Measurements from ENCODE around the gene KLLN.
A peak's percentile ranks its signal among the peaks of the same experiment; 100 is the strongest.
"Not testable (repeated sequence)": the region's sequence is repeated elsewhere in the genome, so short reads cannot be mapped to it uniquely, and the experiment has no call there.

KLLN gene

GRCh38 chr10:87865241-87865881, 2.0 kb upstream of the KLLN start:
- DNase-seq = no peak

DNA sequence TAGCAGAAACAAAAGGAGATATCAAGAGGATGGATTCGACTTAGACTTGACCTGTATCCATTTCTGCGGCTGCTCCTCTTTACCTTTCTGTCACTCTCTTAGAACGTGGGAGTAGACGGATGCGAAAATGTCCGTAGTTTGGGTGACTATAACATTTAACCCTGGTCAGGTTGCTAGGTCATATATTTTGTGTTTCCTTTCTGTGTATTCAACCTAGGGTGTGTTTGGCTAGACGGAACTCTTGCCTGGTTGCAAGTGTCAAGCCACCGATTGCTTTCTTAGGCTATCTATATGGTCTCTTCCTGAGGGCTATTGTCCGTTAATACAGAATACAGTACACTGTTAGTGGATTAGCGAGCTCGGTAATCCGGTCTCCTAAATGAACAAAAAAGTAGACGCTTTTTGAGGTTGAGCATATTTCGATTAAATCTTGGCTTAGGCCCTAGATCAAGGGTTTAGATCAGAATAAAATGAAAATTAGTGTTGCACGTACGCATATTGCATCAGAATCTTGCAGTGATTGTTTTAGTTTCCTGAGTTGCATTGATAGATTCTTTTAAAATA, 1.2 kb upstream of the KLLN start:
- DNase-seq = no peak

DNA sequence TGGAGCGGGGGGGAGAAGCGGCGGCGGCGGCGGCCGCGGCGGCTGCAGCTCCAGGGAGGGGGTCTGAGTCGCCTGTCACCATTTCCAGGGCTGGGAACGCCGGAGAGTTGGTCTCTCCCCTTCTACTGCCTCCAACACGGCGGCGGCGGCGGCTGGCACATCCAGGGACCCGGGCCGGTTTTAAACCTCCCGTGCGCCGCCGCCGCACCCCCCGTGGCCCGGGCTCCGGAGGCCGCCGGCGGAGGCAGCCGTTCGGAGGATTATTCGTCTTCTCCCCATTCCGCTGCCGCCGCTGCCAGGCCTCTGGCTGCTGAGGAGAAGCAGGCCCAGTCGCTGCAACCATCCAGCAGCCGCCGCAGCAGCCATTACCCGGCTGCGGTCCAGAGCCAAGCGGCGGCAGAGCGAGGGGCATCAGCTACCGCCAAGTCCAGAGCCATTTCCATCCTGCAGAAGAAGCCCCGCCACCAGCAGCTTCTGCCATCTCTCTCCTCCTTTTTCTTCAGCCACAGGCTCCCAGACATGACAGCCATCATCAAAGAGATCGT, 690 bp upstream of the KLLN start:
- DNase-seq = not testable (repeated sequence)

- peak; percentile 51 to 71 (median 68) for DNase-seq
Measured at GRCh38 chr10:87862679-87863052, 667 bp downstream of the KLLN start.

DNA sequence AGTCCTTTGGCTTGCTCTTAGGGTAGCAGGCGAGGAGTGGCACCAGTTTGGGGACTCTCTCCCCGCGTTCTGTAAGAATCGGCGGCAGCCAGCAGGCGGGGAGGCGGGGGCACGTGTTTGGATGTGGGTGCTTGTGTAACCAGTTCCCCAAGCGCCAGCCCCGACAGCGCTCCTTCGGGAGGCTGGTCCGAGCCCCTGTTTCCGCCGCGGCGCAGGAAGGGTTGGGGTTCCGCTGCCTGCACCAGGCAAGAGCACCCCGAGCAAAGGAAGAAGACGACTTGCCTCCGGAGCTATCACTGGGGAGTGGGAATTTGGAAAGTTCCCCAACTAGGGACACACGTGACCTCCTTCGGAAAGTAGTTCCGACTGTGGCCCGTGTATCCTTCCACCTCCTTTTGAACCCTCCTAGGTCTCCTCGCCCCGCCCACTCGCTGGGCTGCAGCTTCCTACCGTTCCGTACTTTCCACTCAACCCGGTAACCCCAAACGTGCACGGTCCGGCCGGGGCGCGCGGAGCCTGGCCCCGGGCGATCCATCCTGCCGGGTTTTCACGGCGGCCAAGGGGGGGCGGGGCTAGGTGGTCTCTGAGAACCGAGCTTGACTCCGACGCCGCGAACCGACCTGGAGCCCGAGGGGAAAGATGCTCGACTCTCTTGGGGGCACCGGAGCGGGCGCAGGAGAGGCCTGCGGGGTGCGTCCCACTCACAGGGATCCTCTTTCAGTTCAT, 1.2 kb downstream of the KLLN start:
- peak; percentile 84 to 91 (median 88) for DNase-seq

DNA sequence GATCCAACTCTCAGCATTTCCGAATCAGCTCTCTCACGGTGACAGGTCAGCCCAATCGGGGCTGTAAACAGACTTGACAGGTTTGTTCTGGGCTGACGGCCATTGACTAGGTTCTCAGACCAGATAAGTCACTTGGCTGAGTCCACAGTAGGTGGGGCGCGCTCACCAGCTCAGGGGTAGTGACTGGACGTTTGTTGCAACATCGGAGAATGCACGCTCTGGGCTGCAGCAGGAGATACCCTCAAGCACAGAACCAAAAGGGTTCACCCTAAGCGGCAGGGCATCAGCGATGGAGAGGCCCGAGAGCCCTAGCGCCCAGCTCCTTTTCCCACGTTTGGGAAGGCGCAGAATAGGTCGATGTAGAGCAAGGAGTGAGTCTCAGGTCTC, 1.8 kb downstream of the KLLN start:
- no peak for DNase-seq

- DNase-seq = no peak
Measured at GRCh38 chr10:87860816-87861403, 2.4 kb downstream of the KLLN start.

DNA sequence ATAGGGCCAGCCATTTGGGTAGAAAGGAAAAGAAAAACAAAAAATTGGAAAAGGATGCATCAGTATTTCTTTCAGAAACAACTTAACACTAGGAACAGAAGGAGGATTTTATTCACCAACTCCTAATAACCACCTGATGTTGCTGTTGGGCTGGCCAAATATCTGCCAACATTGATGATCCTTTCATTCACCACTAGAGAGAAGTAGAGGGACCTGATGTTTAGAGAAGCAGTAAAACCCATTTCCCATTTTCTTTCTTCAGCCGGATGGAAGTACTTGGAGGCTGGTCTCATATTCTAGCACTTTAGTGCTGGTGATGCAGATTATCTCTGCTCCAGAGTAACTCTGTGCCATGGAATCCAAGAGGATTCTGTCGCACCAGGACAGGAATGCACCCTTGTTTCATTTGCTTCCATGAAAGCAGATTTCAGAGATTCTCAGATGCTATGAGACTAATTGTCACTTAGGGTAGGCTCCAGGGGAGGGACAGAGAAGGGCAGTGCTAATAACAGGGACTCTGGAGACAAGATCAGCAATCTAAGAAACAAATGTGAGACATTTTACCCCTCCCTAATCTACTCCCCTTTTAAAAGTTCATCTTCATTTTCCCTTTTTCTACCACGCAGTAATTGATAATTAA, 3.1 kb downstream of the KLLN start:
- DNase-seq = no peak

GRCh38 chr10:87855665-87856064, 7.7 kb downstream of the KLLN start:
- DNase-seq = not testable (repeated sequence)

DNA sequence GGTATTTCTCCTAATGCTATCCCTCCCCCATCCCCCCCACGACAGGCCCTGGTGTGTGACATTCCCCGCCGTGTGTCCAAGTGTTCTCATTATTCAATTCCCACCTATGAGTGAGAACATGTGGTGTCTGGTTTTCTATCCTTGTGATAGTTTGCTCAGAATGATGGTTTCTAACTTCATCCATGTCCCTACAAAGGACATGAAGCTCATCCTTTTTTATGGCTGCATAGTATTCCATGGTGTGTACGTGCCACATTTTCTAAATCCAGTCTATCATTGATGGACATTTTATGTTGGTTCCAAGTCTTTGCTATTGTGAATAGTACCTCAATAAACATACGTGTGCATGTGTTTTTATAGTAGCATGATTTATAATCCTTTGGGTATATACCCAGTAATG, 8.1 kb downstream of the KLLN start:
- not testable (repeated sequence) for DNase-seq

DNA sequence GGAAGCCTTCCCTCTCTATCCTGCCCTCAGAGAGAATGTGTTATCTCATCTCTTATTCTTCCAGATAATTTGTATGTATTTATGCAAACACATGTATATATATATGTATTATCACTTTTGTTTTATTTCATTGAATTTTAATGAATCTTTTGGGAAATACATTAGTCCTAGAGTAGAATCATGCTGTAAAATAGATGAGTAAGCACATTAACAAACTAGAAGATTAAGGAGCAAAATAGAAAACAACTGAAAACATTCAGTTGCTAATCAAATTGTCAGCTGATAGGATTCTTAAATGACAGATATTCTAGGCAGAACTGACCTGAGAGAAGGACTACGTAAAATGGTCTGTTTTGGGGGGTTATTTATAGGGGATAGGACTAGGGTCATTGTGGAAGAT, 11.2 kb downstream of the KLLN start:
- DNase-seq = no peak

DNA sequence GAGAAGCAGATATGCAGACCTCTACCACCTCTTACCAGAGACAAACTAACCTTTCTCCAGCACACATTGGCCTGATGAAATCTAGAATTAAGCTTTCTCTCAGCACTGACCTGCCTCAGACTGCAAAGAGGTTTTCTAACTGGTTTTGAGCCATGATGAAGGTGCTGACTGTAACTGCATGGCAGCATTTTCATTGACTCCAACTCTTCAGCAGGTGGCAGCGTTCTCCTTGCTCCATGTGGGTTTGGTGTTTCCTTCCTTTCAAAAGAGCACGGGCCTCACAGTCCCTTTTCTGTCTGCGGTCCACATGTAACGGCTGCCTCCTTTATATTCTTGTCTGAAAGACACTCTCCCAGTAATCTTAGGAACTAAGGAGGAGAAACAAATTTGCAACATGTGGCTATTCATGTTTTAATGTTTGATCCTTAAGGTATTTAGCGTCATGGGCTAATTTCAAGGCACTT, 12.6 kb downstream of the KLLN start:
- peak in 1 of 4 experiments; percentile 8 for DNase-seq

- no peak for DNase-seq
Measured at GRCh38 chr10:87849001-87849400, 14.3 kb downstream of the KLLN start.

GRCh38 chr10:87847550-87847949, 15.8 kb downstream of the KLLN start:
- DNase-seq = no peak

- not testable (repeated sequence) for DNase-seq
Measured at GRCh38 chr10:87846711-87847110, 16.6 kb downstream of the KLLN start.

GRCh38 chr10:87846023-87846422, 17.3 kb downstream of the KLLN start:
- DNase-seq = no peak

GRCh38 chr10:87845624-87845998, 17.7 kb downstream of the KLLN start:
- no peak for DNase-seq

GRCh38 chr10:87844837-87845623, 18.3 kb downstream of the KLLN start:
- DNase-seq = no peak

GRCh38 chr10:87843714-87844113, 19.6 kb downstream of the KLLN start:
- DNase-seq = no peak

GRCh38 chr10:87842776-87843497, 20.4 kb downstream of the KLLN start:
- no peak for DNase-seq

GRCh38 chr10:87842220-87842641, 21.1 kb downstream of the KLLN start:
- no peak for DNase-seq

DNA sequence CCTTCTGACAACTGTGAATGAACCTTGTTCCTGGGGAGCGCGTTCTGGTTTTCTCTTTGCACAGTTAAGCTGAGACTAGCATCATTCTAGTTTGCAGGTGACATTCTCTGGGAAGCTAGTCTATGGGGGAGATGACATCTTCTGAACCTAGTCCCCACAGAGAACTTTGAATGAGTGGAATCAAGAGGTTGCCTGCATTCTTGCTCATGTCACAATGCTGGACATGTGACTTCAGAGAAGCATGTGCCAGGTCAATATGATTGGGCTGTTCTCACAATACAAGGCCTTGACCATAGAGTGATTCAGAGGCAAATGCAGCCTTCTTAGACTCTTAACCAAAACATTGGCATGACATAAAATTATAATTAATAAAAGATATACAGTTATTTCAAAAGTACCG, 22.1 kb downstream of the KLLN start:
- DNase-seq = no peak
